ENCODE results near the gene ZC3HAV1. TPM values are rescaled to one million over a fixed set of nuclear protein-coding genes. Genes with fewer than 3 reads are reported as not detected.

Gene ZC3HAV1
- total and polyA plus RNA-seq, 10 of the 15 experiments (the other 5 are each of a cell fraction or from before 2014, with no cell fraction given): 18.5 to 55.3 (median 44.7) TPM

DNA sequence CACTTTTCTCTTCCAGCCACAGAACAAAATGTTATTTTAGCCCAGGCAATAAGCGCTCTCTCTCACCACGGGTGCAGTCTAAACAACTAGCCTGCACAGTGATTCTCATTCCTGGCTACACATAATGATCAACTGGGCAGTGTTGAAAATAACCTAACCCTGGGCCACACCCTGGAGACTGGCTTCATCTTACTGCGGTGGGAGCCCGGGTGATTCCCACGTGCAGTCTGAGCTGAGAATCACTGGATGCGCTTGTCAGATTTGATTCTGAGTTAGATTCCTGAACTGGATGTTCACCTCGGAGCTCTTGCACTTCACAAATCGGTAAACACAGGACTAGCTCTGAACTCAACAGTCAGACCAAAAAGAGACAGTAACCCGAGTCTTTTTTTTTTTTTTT is 14.9 kb downstream of the ZC3HAV1 start:
- Histone ChIP-seq H3K9ac (ENCODE audit: control insufficient read depth, insufficient read depth, low read length) (peak overlapping the region; percentile 40; the same call in 1 of the 2 replicates), H3K79me2 (ENCODE audit: control insufficient read depth, insufficient read depth, low read length) (peaks cover 67% of the 10 kb centered on the region), H3K27ac (ENCODE audit: control insufficient read depth, insufficient read depth) (peak overlapping the region; percentile 70), H3K9me3 (replicated peaks; ENCODE audit: control insufficient read depth, insufficient read depth, low read length) (no peaks in the 10 kb centered on the region; the same call in 2 of the 3 replicates), H4K20me1 (ENCODE audit: control insufficient read depth, insufficient read depth) (no peaks in the 10 kb centered on the region), H3K27me3 (replicated peaks in 1 of 2; ENCODE audit: control insufficient read depth in 2 of 2, insufficient read depth in 2 of 2, low read length in 1 of 2) (no peaks in the 10 kb centered on the region), H3K36me3 (ENCODE audit: control insufficient read depth in 2 of 2, insufficient read depth in 2 of 2, low read length in 1 of 2) (peaks cover 6 to 15% of the 10 kb centered on the region in 2 experiments), H2AFZ (ENCODE audit: control insufficient read depth, low read depth, low read length) (peak overlapping the region; percentile 28; the same call in 1 of the 2 replicates), H3K4me3 (peak overlapping the region; percentile 65), H3K4me1 (ENCODE audit: control insufficient read depth, insufficient read depth, low read length) (peaks cover 20% of the 10 kb centered on the region), H3K4me2 (ENCODE audit: control insufficient read depth, insufficient read depth) (peak overlapping the region; percentile 83)
- intact Hi-C loops (cut with micrococcal nuclease; ENCODE audit: unreplicated experiment): no loop called here
- WGBS (ENCODE audit: insufficient coverage, insufficient replicate concordance, low lambda C conversion rate, missing lambda C conversion rate): 30% methylated on average over 9 of the region's 9 CpGs
- CTCF ChIA-PET: interaction anchor here (1.0 to 2.7 kb wide), 11 partner anchors 10 to 208 kb away, joined by 3 to 34 read pairs (median 5); no protein-coding TSS in a partner anchor
- POLR2A ChIA-PET: interaction anchor here (0.6 to 2.8 kb wide), 14 partner anchors 9 to 245 kb away, joined by 3 to 28 read pairs (median 7); no protein-coding TSS in a partner anchor
- RAD21 ChIA-PET (ENCODE audit: unreplicated experiment): interaction anchor here (0.8 to 2.4 kb wide), 9 partner anchors 9 to 208 kb away, joined by 3 to 55 read pairs (median 4); partner anchors contain the start of gene UBN2
- SMC1A ChIA-PET (ENCODE audit: uncharacterized antibody, unreplicated experiment): interaction anchor here (0.8 to 2.8 kb wide), 12 partner anchors 10 to 208 kb away, joined by 3 to 33 read pairs (median 5); no protein-coding TSS in a partner anchor
- ATAC-seq (peak; percentile 55), FAIRE-seq (no peak), DNase-seq (ENCODE audit: low read depth, low spot score) (no peak)
- in situ Hi-C loops (cut with MboI): no loop called here
- BruUV-seq (replicated peaks): no TSS peak
- TF ChIP-seq SRF (IDR thresholded peaks at IDR 0.05; ENCODE audit: low read depth in 2 of 2, low read length in 2 of 2) (no peak), SPI1 (IDR thresholded peaks at IDR 0.05; ENCODE audit: borderline replicate concordance, insufficient read depth, low read depth, low read length) (no peak), NFYB (IDR thresholded peaks at IDR 0.05; ENCODE audit: insufficient read depth, low read depth, low read length) (no peak), ZBED1 (IDR thresholded peaks at IDR 0.05; ENCODE audit: borderline replicate concordance) (no peak), PAX8 (IDR thresholded peaks at IDR 0.05) (no peak), MEF2B (IDR thresholded peaks at IDR 0.05; ENCODE audit: partially characterized antibody, poor library complexity, severe bottlenecking) (peak; percentile 31), IKZF2 (IDR thresholded peaks at IDR 0.05) (no peak), NFIC (IDR thresholded peaks at IDR 0.05; ENCODE audit: low read depth, low read length) (0 out of 2 replicates have a peak, but pooled peaks have one; percentile 6), RAD21 (IDR thresholded peaks at IDR 0.05; ENCODE audit: insufficient read depth, low read depth, low read length) (no peak), CHD2 (IDR thresholded peaks at IDR 0.05; ENCODE audit: borderline replicate concordance, low read depth, low read length) (0 out of 2 replicates have a peak, but pooled peaks have one; percentile 9)
- TF ChIP-seq, protein P1, sequence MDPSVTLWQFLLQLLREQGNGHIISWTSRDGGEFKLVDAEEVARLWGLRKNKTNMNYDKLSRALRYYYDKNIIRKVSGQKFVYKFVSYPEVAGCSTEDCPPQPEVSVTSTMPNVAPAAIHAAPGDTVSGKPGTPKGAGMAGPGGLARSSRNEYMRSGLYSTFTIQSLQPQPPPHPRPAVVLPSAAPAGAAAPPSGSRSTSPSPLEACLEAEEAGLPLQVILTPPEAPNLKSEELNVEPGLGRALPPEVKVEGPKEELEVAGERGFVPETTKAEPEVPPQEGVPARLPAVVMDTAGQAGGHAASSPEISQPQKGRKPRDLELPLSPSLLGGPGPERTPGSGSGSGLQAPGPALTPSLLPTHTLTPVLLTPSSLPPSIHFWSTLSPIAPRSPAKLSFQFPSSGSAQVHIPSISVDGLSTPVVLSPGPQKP (IDR thresholded peaks at IDR 0.05; ENCODE audit: low read depth, low read length): no peak
- TF ChIP-seq, protein P2, sequence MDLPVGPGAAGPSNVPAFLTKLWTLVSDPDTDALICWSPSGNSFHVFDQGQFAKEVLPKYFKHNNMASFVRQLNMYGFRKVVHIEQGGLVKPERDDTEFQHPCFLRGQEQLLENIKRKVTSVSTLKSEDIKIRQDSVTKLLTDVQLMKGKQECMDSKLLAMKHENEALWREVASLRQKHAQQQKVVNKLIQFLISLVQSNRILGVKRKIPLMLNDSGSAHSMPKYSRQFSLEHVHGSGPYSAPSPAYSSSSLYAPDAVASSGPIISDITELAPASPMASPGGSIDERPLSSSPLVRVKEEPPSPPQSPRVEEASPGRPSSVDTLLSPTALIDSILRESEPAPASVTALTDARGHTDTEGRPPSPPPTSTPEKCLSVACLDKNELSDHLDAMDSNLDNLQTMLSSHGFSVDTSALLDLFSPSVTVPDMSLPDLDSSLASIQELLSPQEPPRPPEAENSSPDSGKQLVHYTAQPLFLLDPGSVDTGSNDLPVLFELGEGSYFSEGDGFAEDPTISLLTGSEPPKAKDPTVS (IDR thresholded peaks at IDR 0.05; ENCODE audit: low read depth, low read length): no peak
- TF ChIP-seq, protein P3, sequence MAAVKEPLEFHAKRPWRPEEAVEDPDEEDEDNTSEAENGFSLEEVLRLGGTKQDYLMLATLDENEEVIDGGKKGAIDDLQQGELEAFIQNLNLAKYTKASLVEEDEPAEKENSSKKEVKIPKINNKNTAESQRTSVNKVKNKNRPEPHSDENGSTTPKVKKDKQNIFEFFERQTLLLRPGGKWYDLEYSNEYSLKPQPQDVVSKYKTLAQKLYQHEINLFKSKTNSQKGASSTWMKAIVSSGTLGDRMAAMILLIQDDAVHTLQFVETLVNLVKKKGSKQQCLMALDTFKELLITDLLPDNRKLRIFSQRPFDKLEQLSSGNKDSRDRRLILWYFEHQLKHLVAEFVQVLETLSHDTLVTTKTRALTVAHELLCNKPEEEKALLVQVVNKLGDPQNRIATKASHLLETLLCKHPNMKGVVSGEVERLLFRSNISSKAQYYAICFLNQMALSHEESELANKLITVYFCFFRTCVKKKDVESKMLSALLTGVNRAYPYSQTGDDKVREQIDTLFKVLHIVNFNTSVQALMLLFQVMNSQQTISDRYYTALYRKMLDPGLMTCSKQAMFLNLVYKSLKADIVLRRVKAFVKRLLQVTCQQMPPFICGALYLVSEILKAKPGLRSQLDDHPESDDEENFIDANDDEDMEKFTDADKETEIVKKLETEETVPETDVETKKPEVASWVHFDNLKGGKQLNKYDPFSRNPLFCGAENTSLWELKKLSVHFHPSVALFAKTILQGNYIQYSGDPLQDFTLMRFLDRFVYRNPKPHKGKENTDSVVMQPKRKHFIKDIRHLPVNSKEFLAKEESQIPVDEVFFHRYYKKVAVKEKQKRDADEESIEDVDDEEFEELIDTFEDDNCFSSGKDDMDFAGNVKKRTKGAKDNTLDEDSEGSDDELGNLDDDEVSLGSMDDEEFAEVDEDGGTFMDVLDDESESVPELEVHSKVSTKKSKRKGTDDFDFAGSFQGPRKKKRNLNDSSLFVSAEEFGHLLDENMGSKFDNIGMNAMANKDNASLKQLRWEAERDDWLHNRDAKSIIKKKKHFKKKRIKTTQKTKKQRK (IDR thresholded peaks at IDR 0.05; ENCODE audit: low read depth, low read length): no peak
- TF ChIP-seq, protein P4, sequence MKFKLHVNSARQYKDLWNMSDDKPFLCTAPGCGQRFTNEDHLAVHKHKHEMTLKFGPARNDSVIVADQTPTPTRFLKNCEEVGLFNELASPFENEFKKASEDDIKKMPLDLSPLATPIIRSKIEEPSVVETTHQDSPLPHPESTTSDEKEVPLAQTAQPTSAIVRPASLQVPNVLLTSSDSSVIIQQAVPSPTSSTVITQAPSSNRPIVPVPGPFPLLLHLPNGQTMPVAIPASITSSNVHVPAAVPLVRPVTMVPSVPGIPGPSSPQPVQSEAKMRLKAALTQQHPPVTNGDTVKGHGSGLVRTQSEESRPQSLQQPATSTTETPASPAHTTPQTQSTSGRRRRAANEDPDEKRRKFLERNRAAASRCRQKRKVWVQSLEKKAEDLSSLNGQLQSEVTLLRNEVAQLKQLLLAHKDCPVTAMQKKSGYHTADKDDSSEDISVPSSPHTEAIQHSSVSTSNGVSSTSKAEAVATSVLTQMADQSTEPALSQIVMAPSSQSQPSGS (IDR thresholded peaks at IDR 0.05; ENCODE audit: low read length): no peak

All from GM12878 (cell line).